ENCODE measurements around the gene SDSL. TPM values are rescaled to one million over a fixed set of nuclear protein-coding genes. Genes with fewer than 3 reads are reported as not detected.
A peak's percentile ranks its signal among the peaks of the same experiment; 100 is the strongest.

Gene SDSL
- polyA plus RNA-seq, 1 donor (not counting 4 experiments of a cell fraction or from before 2014, with no cell fraction given) = 1.9 TPM

DNA sequence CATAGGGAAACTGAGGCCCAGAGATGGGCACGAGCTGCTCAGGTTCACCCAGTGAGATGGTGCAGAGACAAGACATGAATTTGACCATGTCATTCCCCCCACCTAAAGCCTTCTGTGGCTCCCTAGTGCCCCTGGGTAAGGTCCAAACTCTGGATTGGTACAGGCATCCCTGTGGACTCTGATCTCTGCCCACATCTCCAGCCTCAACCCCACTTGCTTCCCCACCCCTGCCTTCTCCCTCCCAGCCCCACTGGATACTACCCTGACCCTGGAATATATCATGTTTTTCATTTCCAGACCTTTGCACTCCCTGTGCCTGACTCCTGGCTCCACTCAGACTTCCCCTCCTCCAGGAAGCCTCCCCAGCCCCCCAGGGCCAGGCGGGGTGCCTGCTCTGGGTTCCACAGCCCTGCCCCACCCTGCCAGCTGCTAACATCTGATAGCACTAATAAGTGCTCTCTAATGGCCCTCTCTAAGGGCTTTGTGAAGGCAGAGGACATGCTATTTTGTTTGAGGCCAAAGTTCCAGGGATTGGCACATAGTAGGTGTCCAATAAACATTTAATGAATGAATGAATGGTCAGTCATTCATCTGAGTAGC is 1.1 kb upstream of the SDSL start:
- Histone ChIP-seq H3K9ac (ENCODE audit: control insufficient read depth, extremely low read depth, insufficient read depth, low read length) (no peak overlapping the region), H3K4me1 (ENCODE audit: control insufficient read depth, extremely low read depth, insufficient read depth, low read length) (peaks cover 12% of the 10 kb centered on the region), H3K27me3 (ENCODE audit: control insufficient read depth, extremely low read depth, insufficient read depth, low read length) (peaks cover 5% of the 10 kb centered on the region), H3K79me2 (ENCODE audit: control insufficient read depth, insufficient read depth, low read length) (no peaks in the 10 kb centered on the region), H3K4me3 (ENCODE audit: control insufficient read depth in 2 of 3, extremely low read depth in 1 of 3, insufficient read depth in 2 of 3, low read depth in 1 of 3, low read length in 3 of 3) (no peak overlapping the region), H3K4me2 (ENCODE audit: control insufficient read depth, extremely low read depth, insufficient read depth, low read depth, low read length) (no peak overlapping the region), H3K27ac (ENCODE audit: control insufficient read depth, insufficient read depth, low read length) (no peak overlapping the region), H3K9me3 (ENCODE audit: control insufficient read depth, low read depth, low read length) (no peaks in the 10 kb centered on the region), H3K36me3 (ENCODE audit: control insufficient read depth in 2 of 2, extremely low read depth in 1 of 2, insufficient read depth in 2 of 2, low read length in 2 of 2) (no peaks in the 10 kb centered on the region), H3K9me1 (ENCODE audit: control insufficient read depth, extremely low read depth, insufficient read depth, low read length) (no peaks in the 10 kb centered on the region), H4K20me1 (ENCODE audit: control insufficient read depth, extremely low read depth, insufficient read depth, low read length) (no peaks in the 10 kb centered on the region), H2AFZ (ENCODE audit: control insufficient read depth, low read length) (no peak overlapping the region)
- TF ChIP-seq, protein P1, sequence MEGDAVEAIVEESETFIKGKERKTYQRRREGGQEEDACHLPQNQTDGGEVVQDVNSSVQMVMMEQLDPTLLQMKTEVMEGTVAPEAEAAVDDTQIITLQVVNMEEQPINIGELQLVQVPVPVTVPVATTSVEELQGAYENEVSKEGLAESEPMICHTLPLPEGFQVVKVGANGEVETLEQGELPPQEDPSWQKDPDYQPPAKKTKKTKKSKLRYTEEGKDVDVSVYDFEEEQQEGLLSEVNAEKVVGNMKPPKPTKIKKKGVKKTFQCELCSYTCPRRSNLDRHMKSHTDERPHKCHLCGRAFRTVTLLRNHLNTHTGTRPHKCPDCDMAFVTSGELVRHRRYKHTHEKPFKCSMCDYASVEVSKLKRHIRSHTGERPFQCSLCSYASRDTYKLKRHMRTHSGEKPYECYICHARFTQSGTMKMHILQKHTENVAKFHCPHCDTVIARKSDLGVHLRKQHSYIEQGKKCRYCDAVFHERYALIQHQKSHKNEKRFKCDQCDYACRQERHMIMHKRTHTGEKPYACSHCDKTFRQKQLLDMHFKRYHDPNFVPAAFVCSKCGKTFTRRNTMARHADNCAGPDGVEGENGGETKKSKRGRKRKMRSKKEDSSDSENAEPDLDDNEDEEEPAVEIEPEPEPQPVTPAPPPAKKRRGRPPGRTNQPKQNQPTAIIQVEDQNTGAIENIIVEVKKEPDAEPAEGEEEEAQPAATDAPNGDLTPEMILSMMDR (optimal IDR thresholded peaks at IDR 0.05 in 1 of 3, IDR thresholded peaks at IDR 0.05 in 1 of 3, conservative IDR thresholded peaks at IDR 0.05 in 1 of 3; ENCODE audit: extremely low read depth in 1 of 3, insufficient read depth in 2 of 3, low read length in 3 of 3) = no peak
- TF ChIP-seq EZH2 (IDR thresholded peaks at IDR 0.05; ENCODE audit: low read length) = no peak
- FAIRE-seq (no peak), DNase-seq (ENCODE audit: low read depth, low spot score) (no peak)
- dilution Hi-C loops (cut with MboI; ENCODE audit: extremely low pct_ligation_motif_present, low sequenced_read_pairs) = no loop called here

DNA sequence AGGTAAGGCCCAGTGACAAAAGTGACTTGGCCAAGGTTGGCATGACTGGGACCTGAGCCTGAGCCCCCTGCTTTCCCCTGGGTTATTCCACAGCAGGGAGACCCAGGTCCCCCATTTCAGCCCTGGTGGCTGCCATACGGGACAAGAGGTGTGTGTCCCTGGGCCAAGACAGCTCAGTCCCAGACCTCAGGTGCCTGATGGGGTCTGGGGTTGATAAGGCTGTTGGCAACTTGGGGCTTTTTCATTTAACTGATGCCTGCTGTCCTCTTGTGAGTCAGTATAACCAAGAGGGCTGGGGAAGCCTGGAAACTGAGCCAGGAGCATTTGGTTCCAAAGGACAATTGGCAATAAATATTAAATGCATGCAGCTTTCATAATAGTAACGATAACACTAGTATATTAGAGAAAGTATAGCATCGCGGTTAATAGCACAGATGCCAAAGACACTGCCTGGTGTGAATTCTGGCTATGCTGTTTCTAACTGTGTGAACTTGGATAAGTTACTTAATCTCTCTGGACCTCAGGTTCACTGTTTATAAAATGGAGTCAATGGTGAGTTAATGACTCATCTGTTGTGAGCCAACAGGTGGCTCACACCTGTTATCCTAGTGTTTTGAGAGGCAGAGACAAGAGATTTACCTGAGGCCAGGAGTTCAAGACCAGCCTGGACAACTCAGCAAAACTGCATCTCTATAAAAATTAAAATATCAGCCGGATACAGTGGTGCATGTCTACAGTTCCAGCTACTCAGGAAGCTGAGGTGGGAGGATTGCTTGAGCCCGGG is 898 bp downstream of the SDSL start:
- H3K9ac ChIP-seq (ENCODE audit: control insufficient read depth, extremely low read depth, insufficient read depth, low read length) = peak overlapping the region; percentile 67
- H4K20me1 ChIP-seq (ENCODE audit: control insufficient read depth, extremely low read depth, insufficient read depth, low read length) = no peaks in the 10 kb centered on the region
- no peaks in the 10 kb centered on the region for H3K27me3 ChIP-seq (ENCODE audit: control insufficient read depth, extremely low read depth, insufficient read depth, low read length)
- H3K79me2 ChIP-seq (ENCODE audit: control insufficient read depth, insufficient read depth, low read length) = no peaks in the 10 kb centered on the region
- dilution Hi-C loops (cut with MboI; ENCODE audit: extremely low pct_ligation_motif_present, low sequenced_read_pairs) = no loop called here
- H2AFZ ChIP-seq (ENCODE audit: control insufficient read depth, low read length) = no peak overlapping the region
- H3K9me3 ChIP-seq (ENCODE audit: control insufficient read depth, low read depth, low read length) = no peaks in the 10 kb centered on the region
- peak overlapping the region; percentile 78 for H3K4me2 ChIP-seq (ENCODE audit: control insufficient read depth, extremely low read depth, insufficient read depth, low read depth, low read length)
- H3K4me3 ChIP-seq (ENCODE audit: control insufficient read depth in 2 of 3, extremely low read depth in 1 of 3, insufficient read depth in 2 of 3, low read depth in 1 of 3, low read length in 3 of 3) = peak overlapping the region; percentile 48 to 70 (median 64)
- TF ChIP-seq EZH2 (IDR thresholded peaks at IDR 0.05; ENCODE audit: low read length) = no peak
- TF ChIP-seq, protein P1 (optimal IDR thresholded peaks at IDR 0.05 in 1 of 3, IDR thresholded peaks at IDR 0.05 in 1 of 3, conservative IDR thresholded peaks at IDR 0.05 in 1 of 3; ENCODE audit: extremely low read depth in 1 of 3, insufficient read depth in 2 of 3, low read length in 3 of 3) = no peak
- H3K9me1 ChIP-seq (ENCODE audit: control insufficient read depth, extremely low read depth, insufficient read depth, low read length) = no peaks in the 10 kb centered on the region
- no peak overlapping the region for H3K27ac ChIP-seq (ENCODE audit: control insufficient read depth, insufficient read depth, low read length)
- no peak for DNase-seq (ENCODE audit: low read depth, low spot score)
- peaks cover 12% of the 10 kb centered on the region for H3K4me1 ChIP-seq (ENCODE audit: control insufficient read depth, extremely low read depth, insufficient read depth, low read length)
- FAIRE-seq = no peak
- no peaks in the 10 kb centered on the region for H3K36me3 ChIP-seq (ENCODE audit: control insufficient read depth in 2 of 2, extremely low read depth in 1 of 2, insufficient read depth in 2 of 2, low read length in 2 of 2)
